ENCODE data around the gene DNM3.

DNM3 gene

GRCh38 chr1:172138634-172139033 lies 297.3 kb downstream of the DNM3 start:
- Histone ChIP-seq H3K27me3 (no peaks in the 10 kb centered on the region), H3K27ac (no peak overlapping the region), H3K36me3 (no peaks in the 10 kb centered on the region), H3K9me3 (no peaks in the 10 kb centered on the region), H3K4me1 (ENCODE audit: control insufficient read depth in 1 of 2, insufficient read depth in 1 of 2, low read depth in 1 of 2, low read length in 1 of 2) (no peaks in the 10 kb centered on the region), H3K4me3 (ENCODE audit: low read depth in 1 of 2, low read length in 1 of 2) (no peak overlapping the region)
- no peak for TF ChIP-seq CTCF (IDR thresholded peaks at IDR 0.05)

- Histone ChIP-seq H3K27ac (no peak overlapping the region), H3K36me3 (no peaks in the 10 kb centered on the region), H3K4me3 (ENCODE audit: low read depth in 1 of 2, low read length in 1 of 2) (no peak overlapping the region), H3K4me1 (ENCODE audit: control insufficient read depth in 1 of 2, insufficient read depth in 1 of 2, low read depth in 1 of 2, low read length in 1 of 2) (no peaks in the 10 kb centered on the region), H3K9me3 (no peaks in the 10 kb centered on the region), H3K27me3 (no peaks in the 10 kb centered on the region)
- TF ChIP-seq CTCF (IDR thresholded peaks at IDR 0.05), result no peak
Observed at GRCh38 chr1:172139196-172139595, 297.9 kb downstream of the DNM3 start.

- no peak for TF ChIP-seq CTCF (IDR thresholded peaks at IDR 0.05)
- Histone ChIP-seq H3K9me3 (no peaks in the 10 kb centered on the region), H3K4me3 (ENCODE audit: low read depth in 1 of 2, low read length in 1 of 2) (no peak overlapping the region), H3K27ac (no peak overlapping the region), H3K4me1 (ENCODE audit: control insufficient read depth in 1 of 2, insufficient read depth in 1 of 2, low read depth in 1 of 2, low read length in 1 of 2) (no peaks in the 10 kb centered on the region), H3K27me3 (no peaks in the 10 kb centered on the region), H3K36me3 (no peaks in the 10 kb centered on the region)
Observed at GRCh38 chr1:172140072-172140471, 298.8 kb downstream of the DNM3 start.

- Histone ChIP-seq H3K27ac (no peak overlapping the region), H3K4me1 (ENCODE audit: control insufficient read depth in 1 of 2, insufficient read depth in 1 of 2, low read depth in 1 of 2, low read length in 1 of 2) (no peaks in the 10 kb centered on the region), H3K4me3 (ENCODE audit: low read depth in 1 of 2, low read length in 1 of 2) (no peak overlapping the region), H3K9me3 (no peaks in the 10 kb centered on the region), H3K27me3 (no peaks in the 10 kb centered on the region), H3K36me3 (no peaks in the 10 kb centered on the region)
- TF ChIP-seq CTCF (IDR thresholded peaks at IDR 0.05), result no peak
Observed at GRCh38 chr1:172140591-172140990, 299.3 kb downstream of the DNM3 start.

- TF ChIP-seq CTCF (IDR thresholded peaks at IDR 0.05), result no peak
Observed at GRCh38 chr1:172141341-172141881, 300.1 kb downstream of the DNM3 start.

GRCh38 chr1:172142324-172142723 lies 301.0 kb downstream of the DNM3 start:
- Histone ChIP-seq H3K4me3 (ENCODE audit: low read depth in 1 of 2, low read length in 1 of 2) (no peak overlapping the region), H3K27me3 (no peaks in the 10 kb centered on the region), H3K9me3 (no peaks in the 10 kb centered on the region), H3K36me3 (no peaks in the 10 kb centered on the region), H3K4me1 (ENCODE audit: control insufficient read depth in 1 of 2, insufficient read depth in 1 of 2, low read depth in 1 of 2, low read length in 1 of 2) (no peaks in the 10 kb centered on the region), H3K27ac (no peak overlapping the region)
- TF ChIP-seq CTCF (IDR thresholded peaks at IDR 0.05), result no peak

More at GRCh38 chr1:172141341-172141881, 300.1 kb downstream of the DNM3 start:
- Histone ChIP-seq H3K27ac (no peak overlapping the region), H3K27me3 (no peaks in the 10 kb centered on the region), H3K4me3 (ENCODE audit: low read depth in 1 of 2, low read length in 1 of 2) (no peak overlapping the region), H3K4me1 (ENCODE audit: control insufficient read depth in 1 of 2, insufficient read depth in 1 of 2, low read depth in 1 of 2, low read length in 1 of 2) (no peaks in the 10 kb centered on the region), H3K36me3 (no peaks in the 10 kb centered on the region), H3K9me3 (no peaks in the 10 kb centered on the region)

Measured in neutrophil (primary cell).